A673 (cell line): ENCODE results near the gene AGO3.

Experiments used
- CTCF ChIP-seq: fragments of 300-800, 200-600 bp; sonication (generic); conservative IDR thresholded peaks from 2 replicates; pipeline ENCODE4 v1.5.1; 2017; ENCODE audit warnings: low read depth, mild to moderate bottlenecking, antibody characterized with exemption, low read length, moderate library complexity, mixed read lengths
- EZH2 ChIP-seq: fragments of 200-600 bp; sonication (generic); IDR thresholded peaks from 2 replicates; pipeline ENCODE4 v1.6.1; 2017; ENCODE audit warnings: borderline replicate concordance, low read depth, mild to moderate bottlenecking, mixed read lengths, antibody characterized with exemption, low read length; ENCODE audit not compliant: poor library complexity, severe bottlenecking

GRCh38 chr1:35882586-35882944 is 48.3 kb upstream of the AGO3 start:
- TF ChIP-seq CTCF (no peak), EZH2 (no peak)
